Stimulated activated CD4-positive, alpha-beta T cell treated with anti-CD3 and anti-CD28 coated beads, Interleukin-4, amount 100 ng/mL, for 24 hours (primary cell): ENCODE measurements around the gene LGALS9.
"Not testable (repeated sequence)": the region's sequence is repeated elsewhere in the genome, so short reads cannot be mapped to it uniquely, and the experiment has no call there.

Experiments
- DNase-seq: peaks from one replicate; pipeline ENCODE4 v3.0.0-alpha.2; 2020

Gene LGALS9

GRCh38 chr17:27655525-27656111, 24.6 kb downstream of the LGALS9 start:
- not testable (repeated sequence) for DNase-seq

- not testable (repeated sequence) for DNase-seq
These were observed 25.6 kb downstream of the LGALS9 start for GRCh38 chr17:27656620-27657019.

- DNase-seq = no peak
These were observed 26.6 kb downstream of the LGALS9 start for GRCh38 chr17:27657620-27658019.

GRCh38 chr17:27659683-27660082, 28.7 kb downstream of the LGALS9 start:
- DNase-seq = no peak

- DNase-seq = no peak
These were observed 29.4 kb downstream of the LGALS9 start for GRCh38 chr17:27660436-27660835.

GRCh38 chr17:27663936-27664605, 33.1 kb downstream of the LGALS9 start:
- DNase-seq = no peak

- no peak for DNase-seq
These were observed 33.6 kb downstream of the LGALS9 start for GRCh38 chr17:27664606-27664965.

GRCh38 chr17:27665549-27665948, 34.6 kb downstream of the LGALS9 start:
- no peak for DNase-seq

GRCh38 chr17:27666270-27666669, 35.3 kb downstream of the LGALS9 start:
- not testable (repeated sequence) for DNase-seq

GRCh38 chr17:27666831-27667560, 36.0 kb downstream of the LGALS9 start:
- DNase-seq = no peak

GRCh38 chr17:27667656-27668487, 36.9 kb downstream of the LGALS9 start:
- no peak for DNase-seq

GRCh38 chr17:27668488-27668823, 37.5 kb downstream of the LGALS9 start:
- DNase-seq = no peak

GRCh38 chr17:27669136-27669535, 38.1 kb downstream of the LGALS9 start:
- no peak for DNase-seq

- no peak for DNase-seq
These were observed 38.9 kb downstream of the LGALS9 start for GRCh38 chr17:27669850-27670249.

GRCh38 chr17:27670791-27671590, 40.0 kb downstream of the LGALS9 start:
- DNase-seq = no peak

GRCh38 chr17:27671591-27671910, 40.6 kb downstream of the LGALS9 start:
- DNase-seq = no peak

GRCh38 chr17:27671977-27672480, 41.0 kb downstream of the LGALS9 start:
- not testable (repeated sequence) for DNase-seq

- DNase-seq = no peak
These were observed 43.3 kb downstream of the LGALS9 start for GRCh38 chr17:27674335-27674734.

GRCh38 chr17:27677191-27677590, 46.2 kb downstream of the LGALS9 start:
- no peak for DNase-seq

GRCh38 chr17:27686322-27686721, 55.3 kb downstream of the LGALS9 start:
- not testable (repeated sequence) for DNase-seq

GRCh38 chr17:27690882-27691281, 59.9 kb downstream of the LGALS9 start:
- DNase-seq = no peak

GRCh38 chr17:27695254-27695814, 64.3 kb downstream of the LGALS9 start:
- not testable (repeated sequence) for DNase-seq
